ENCODE data around the gene PHF2. TPM values are rescaled to one million over a fixed set of nuclear protein-coding genes. Genes with fewer than 3 reads are reported as not detected.

PHF2 gene
- total RNA-seq, 1 experiment from 2014 or later: 16.1 TPM

- no peaks in the 10 kb centered on the region for H3K9me2 ChIP-seq (replicated peaks; ENCODE audit: insufficient read depth, low read length)
- no peaks in the 10 kb centered on the region for H3K27me3 ChIP-seq (ENCODE audit: low read length)
- peaks cover 5% of the 10 kb centered on the region; the same call in 1 of the 2 replicates for H3K9me3 ChIP-seq (ENCODE audit: low read length)
- H2AFZ ChIP-seq (ENCODE audit: low read length): no peak overlapping the region
- DNase-seq: no peak
- no peak overlapping the region for H3K4me3 ChIP-seq (ENCODE audit: low read length)
- no peaks in the 10 kb centered on the region for H3K4me1 ChIP-seq (ENCODE audit: low read length)
- no peaks in the 10 kb centered on the region for H3K79me2 ChIP-seq (ENCODE audit: low read length)
- H3K4me2 ChIP-seq (ENCODE audit: low read depth, low read length, poor library complexity, severe bottlenecking): no peak overlapping the region
- H4K20me1 ChIP-seq (ENCODE audit: insufficient read depth, low read depth, low read length): no peaks in the 10 kb centered on the region
- H3K27ac ChIP-seq (ENCODE audit: low read length): no peak overlapping the region
- no peaks in the 10 kb centered on the region for H3K36me3 ChIP-seq (ENCODE audit: insufficient read depth, low read length)
- no peak overlapping the region for H3K9ac ChIP-seq (ENCODE audit: low read length)
These were observed 109.9 kb downstream of the PHF2 start for GRCh38 chr9:93686127-93686879.

- H3K79me2 ChIP-seq (ENCODE audit: low read length): no peaks in the 10 kb centered on the region
- no peaks in the 10 kb centered on the region for H3K36me3 ChIP-seq (ENCODE audit: insufficient read depth, low read length)
- no peak overlapping the region for H2AFZ ChIP-seq (ENCODE audit: low read length)
- no peak overlapping the region for H3K4me2 ChIP-seq (ENCODE audit: low read depth, low read length, poor library complexity, severe bottlenecking)
- no peak overlapping the region for H3K4me3 ChIP-seq (ENCODE audit: low read length)
- no peak for DNase-seq
- H3K27me3 ChIP-seq (ENCODE audit: low read length): no peaks in the 10 kb centered on the region
- H3K9ac ChIP-seq (ENCODE audit: low read length): no peak overlapping the region
- no peaks in the 10 kb centered on the region for H3K4me1 ChIP-seq (ENCODE audit: low read length)
- no peaks in the 10 kb centered on the region for H4K20me1 ChIP-seq (ENCODE audit: insufficient read depth, low read depth, low read length)
- no peaks in the 10 kb centered on the region for H3K9me2 ChIP-seq (replicated peaks; ENCODE audit: insufficient read depth, low read length)
- H3K9me3 ChIP-seq (ENCODE audit: low read length): peaks cover 5% of the 10 kb centered on the region; the same call in 1 of the 2 replicates
- no peak overlapping the region for H3K27ac ChIP-seq (ENCODE audit: low read length)
These were observed 110.5 kb downstream of the PHF2 start for GRCh38 chr9:93686880-93687236.

GRCh38 chr9:93690618-93691017, 114.2 kb downstream of the PHF2 start:
- H3K36me3 ChIP-seq (ENCODE audit: insufficient read depth, low read length): no peaks in the 10 kb centered on the region
- H3K9ac ChIP-seq (ENCODE audit: low read length): no peak overlapping the region
- no peak overlapping the region for H2AFZ ChIP-seq (ENCODE audit: low read length)
- H3K79me2 ChIP-seq (ENCODE audit: low read length): no peaks in the 10 kb centered on the region
- 0 out of 2 replicates have a peak, but pooled peaks cover 4% of the 10 kb centered on the region for H3K27me3 ChIP-seq (ENCODE audit: low read length)
- no peaks in the 10 kb centered on the region for H3K9me2 ChIP-seq (replicated peaks; ENCODE audit: insufficient read depth, low read length)
- no peak for DNase-seq
- H3K9me3 ChIP-seq (ENCODE audit: low read length): peaks cover 5% of the 10 kb centered on the region; the same call in 1 of the 2 replicates
- no peaks in the 10 kb centered on the region for H4K20me1 ChIP-seq (ENCODE audit: insufficient read depth, low read depth, low read length)
- no peak overlapping the region for H3K4me3 ChIP-seq (ENCODE audit: low read length)
- no peak overlapping the region for H3K27ac ChIP-seq (ENCODE audit: low read length)
- no peaks in the 10 kb centered on the region for H3K4me1 ChIP-seq (ENCODE audit: low read length)
- no peak overlapping the region for H3K4me2 ChIP-seq (ENCODE audit: low read depth, low read length, poor library complexity, severe bottlenecking)

- Histone ChIP-seq H3K27me3 (ENCODE audit: low read length) (0 out of 2 replicates have a peak, but pooled peaks cover 4% of the 10 kb centered on the region), H3K4me2 (ENCODE audit: low read depth, low read length, poor library complexity, severe bottlenecking) (no peak overlapping the region), H3K9ac (ENCODE audit: low read length) (no peak overlapping the region), H2AFZ (ENCODE audit: low read length) (no peak overlapping the region), H3K4me1 (ENCODE audit: low read length) (no peaks in the 10 kb centered on the region), H3K4me3 (ENCODE audit: low read length) (no peak overlapping the region), H3K79me2 (ENCODE audit: low read length) (no peaks in the 10 kb centered on the region), H3K27ac (ENCODE audit: low read length) (no peak overlapping the region), H3K9me2 (replicated peaks; ENCODE audit: insufficient read depth, low read length) (no peaks in the 10 kb centered on the region), H3K9me3 (ENCODE audit: low read length) (peaks cover 5% of the 10 kb centered on the region; the same call in 1 of the 2 replicates), H4K20me1 (ENCODE audit: insufficient read depth, low read depth, low read length) (no peaks in the 10 kb centered on the region), H3K36me3 (ENCODE audit: insufficient read depth, low read length) (no peaks in the 10 kb centered on the region)
- no peak for DNase-seq
These were observed 116.7 kb downstream of the PHF2 start for GRCh38 chr9:93693129-93693528.

GRCh38 chr9:93697352-93698139, 121.2 kb downstream of the PHF2 start:
- Histone ChIP-seq H3K79me2 (ENCODE audit: low read length) (no peaks in the 10 kb centered on the region), H3K27me3 (ENCODE audit: low read length) (0 out of 2 replicates have a peak, but pooled peaks cover 4% of the 10 kb centered on the region), H2AFZ (ENCODE audit: low read length) (no peak overlapping the region), H3K4me1 (ENCODE audit: low read length) (peaks cover 6% of the 10 kb centered on the region), H3K4me3 (ENCODE audit: low read length) (no peak overlapping the region), H3K36me3 (ENCODE audit: insufficient read depth, low read length) (no peaks in the 10 kb centered on the region), H3K9me3 (ENCODE audit: low read length) (no peaks in the 10 kb centered on the region), H4K20me1 (ENCODE audit: insufficient read depth, low read depth, low read length) (no peaks in the 10 kb centered on the region), H3K9me2 (replicated peaks; ENCODE audit: insufficient read depth, low read length) (no peaks in the 10 kb centered on the region), H3K9ac (ENCODE audit: low read length) (no peak overlapping the region), H3K27ac (ENCODE audit: low read length) (no peak overlapping the region), H3K4me2 (ENCODE audit: low read depth, low read length, poor library complexity, severe bottlenecking) (no peak overlapping the region)
- DNase-seq: no peak

- Histone ChIP-seq H3K9me2 (replicated peaks; ENCODE audit: insufficient read depth, low read length) (no peaks in the 10 kb centered on the region), H3K27ac (ENCODE audit: low read length) (no peak overlapping the region), H3K4me2 (ENCODE audit: low read depth, low read length, poor library complexity, severe bottlenecking) (no peak overlapping the region), H3K9me3 (ENCODE audit: low read length) (no peaks in the 10 kb centered on the region), H3K4me1 (ENCODE audit: low read length) (peaks cover 6% of the 10 kb centered on the region), H4K20me1 (ENCODE audit: insufficient read depth, low read depth, low read length) (no peaks in the 10 kb centered on the region), H3K9ac (ENCODE audit: low read length) (no peak overlapping the region), H3K36me3 (ENCODE audit: insufficient read depth, low read length) (no peaks in the 10 kb centered on the region), H3K4me3 (ENCODE audit: low read length) (no peak overlapping the region), H3K79me2 (ENCODE audit: low read length) (no peaks in the 10 kb centered on the region), H2AFZ (ENCODE audit: low read length) (no peak overlapping the region), H3K27me3 (ENCODE audit: low read length) (0 out of 2 replicates have a peak, but pooled peaks cover 1% of the 10 kb centered on the region)
- no peak for DNase-seq
These were observed 121.9 kb downstream of the PHF2 start for GRCh38 chr9:93698140-93698908.

GRCh38 chr9:93699650-93700049, 123.3 kb downstream of the PHF2 start:
- peak; percentile 45 for DNase-seq
- H3K4me3 ChIP-seq (ENCODE audit: low read length): no peak overlapping the region
- H3K27ac ChIP-seq (ENCODE audit: low read length): no peak overlapping the region
- H3K4me2 ChIP-seq (ENCODE audit: low read depth, low read length, poor library complexity, severe bottlenecking): no peak overlapping the region
- no peaks in the 10 kb centered on the region for H3K79me2 ChIP-seq (ENCODE audit: low read length)
- no peaks in the 10 kb centered on the region for H3K9me2 ChIP-seq (replicated peaks; ENCODE audit: insufficient read depth, low read length)
- H3K4me1 ChIP-seq (ENCODE audit: low read length): peaks cover 6% of the 10 kb centered on the region
- no peaks in the 10 kb centered on the region for H3K36me3 ChIP-seq (ENCODE audit: insufficient read depth, low read length)
- no peaks in the 10 kb centered on the region for H3K27me3 ChIP-seq (ENCODE audit: low read length)
- H2AFZ ChIP-seq (ENCODE audit: low read length): no peak overlapping the region
- no peak overlapping the region for H3K9ac ChIP-seq (ENCODE audit: low read length)
- no peaks in the 10 kb centered on the region for H4K20me1 ChIP-seq (ENCODE audit: insufficient read depth, low read depth, low read length)
- H3K9me3 ChIP-seq (ENCODE audit: low read length): no peaks in the 10 kb centered on the region

All from Karpas-422 (cell line).